ENCODE results near the gene MYCT1. TPM values are rescaled to one million over a fixed set of nuclear protein-coding genes. Genes with fewer than 3 reads are reported as not detected.

Gene MYCT1
- total RNA-seq, 1 experiment from 2014 or later: not detected

DNA sequence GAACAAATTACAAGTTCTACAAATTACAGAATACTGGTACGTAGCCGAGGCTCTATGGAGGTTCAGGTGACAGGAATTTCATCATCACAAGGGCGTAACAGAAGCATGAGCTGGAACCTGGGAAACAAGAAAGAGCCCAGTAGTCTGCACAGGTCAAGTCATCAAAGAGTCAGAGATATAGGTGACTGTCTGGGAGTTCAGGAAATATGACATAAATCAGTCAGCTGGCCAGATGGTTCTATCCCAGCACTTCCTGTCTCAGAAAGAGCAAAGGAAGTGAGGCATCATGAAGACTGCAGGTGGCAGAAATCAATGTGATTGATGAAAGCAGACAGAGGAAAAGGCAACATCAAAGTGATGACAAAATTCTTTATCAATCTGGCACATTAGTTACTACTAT is 23.3 kb downstream of the MYCT1 start:
- no peak for DNase-seq (ENCODE audit: extremely low read depth, low read depth)

DNA sequence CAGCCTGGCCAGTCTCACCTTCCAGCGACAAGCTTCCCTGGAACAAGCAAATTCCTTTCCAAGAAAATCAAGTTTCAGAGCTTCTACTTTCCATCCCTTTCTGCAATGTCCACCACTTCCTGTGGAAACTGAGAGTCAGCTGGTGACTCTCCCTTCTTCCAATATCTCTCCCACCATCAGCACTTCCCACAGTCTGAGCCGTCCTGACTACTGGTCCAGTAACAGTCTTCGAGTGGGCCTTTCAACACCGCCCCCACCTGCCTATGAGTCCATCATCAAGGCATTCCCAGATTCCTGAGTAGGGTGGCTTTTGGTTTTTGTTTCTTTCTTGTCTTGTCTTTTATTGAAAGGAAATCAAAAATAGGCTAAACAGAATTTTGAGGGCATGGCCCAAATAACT is 24.3 kb downstream of the MYCT1 start:
- no peak for DNase-seq (ENCODE audit: extremely low read depth, low read depth)

DNA sequence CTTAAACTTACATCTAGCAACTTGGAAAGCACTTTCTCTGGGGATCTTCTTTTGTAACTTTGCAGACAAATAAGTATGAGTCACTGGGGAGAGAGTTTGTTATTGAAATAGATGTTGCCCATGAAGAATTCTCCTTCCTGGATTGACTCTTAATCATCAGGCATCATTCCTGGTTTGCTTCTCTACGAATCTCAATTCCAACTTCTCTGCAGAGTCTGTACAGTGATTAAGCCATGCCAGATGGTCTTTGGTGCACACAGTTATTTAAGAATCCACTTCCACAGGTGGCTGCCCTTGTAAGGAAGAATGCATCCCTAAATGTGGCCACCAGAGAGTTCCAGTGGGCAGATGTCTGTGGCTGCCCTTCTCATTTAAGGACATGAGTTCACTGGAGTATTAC is 25.7 kb downstream of the MYCT1 start:
- DNase-seq (ENCODE audit: extremely low read depth, low read depth): no peak

DNA sequence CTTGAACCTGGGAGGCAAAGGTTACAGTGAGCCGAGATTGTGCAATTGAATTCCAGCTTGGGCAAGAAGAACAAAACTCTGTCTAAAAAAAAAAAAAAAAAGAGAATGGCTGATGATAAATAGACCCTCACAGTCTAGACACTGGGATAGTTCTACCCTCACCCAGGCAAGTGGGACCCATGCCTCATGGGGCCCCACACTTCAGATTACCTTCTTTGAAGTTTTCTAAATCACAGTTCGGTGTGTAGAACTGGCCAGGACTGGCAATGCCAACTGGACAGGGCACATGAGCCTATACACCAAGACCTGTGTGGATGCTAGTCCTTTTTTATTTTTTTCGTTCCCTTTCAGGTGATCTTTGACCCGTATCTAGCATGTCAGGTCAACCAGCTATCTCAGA is 28.6 kb downstream of the MYCT1 start:
- no peak for DNase-seq (ENCODE audit: extremely low read depth, low read depth)

DNA sequence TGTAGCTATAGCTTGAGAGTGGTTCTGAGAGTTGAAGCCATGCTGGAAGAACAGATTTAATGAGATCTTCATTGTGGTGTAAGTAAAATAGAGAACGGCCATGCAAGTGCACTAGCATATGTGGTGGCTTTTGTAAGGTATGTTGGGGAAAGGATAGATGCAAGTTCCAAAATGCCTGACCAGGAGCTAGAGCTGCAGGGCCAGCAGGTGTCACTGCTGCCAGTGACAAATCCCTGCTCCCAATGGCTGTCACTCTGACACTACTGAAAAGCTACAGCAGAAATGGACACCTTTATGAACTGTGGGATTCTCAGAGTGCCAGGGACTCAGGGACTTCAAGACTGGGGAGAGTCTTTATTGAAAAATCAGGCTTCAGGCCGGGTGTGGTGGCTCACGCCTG is 29.8 kb downstream of the MYCT1 start:
- no peak for DNase-seq (ENCODE audit: extremely low read depth, low read depth)

DNA sequence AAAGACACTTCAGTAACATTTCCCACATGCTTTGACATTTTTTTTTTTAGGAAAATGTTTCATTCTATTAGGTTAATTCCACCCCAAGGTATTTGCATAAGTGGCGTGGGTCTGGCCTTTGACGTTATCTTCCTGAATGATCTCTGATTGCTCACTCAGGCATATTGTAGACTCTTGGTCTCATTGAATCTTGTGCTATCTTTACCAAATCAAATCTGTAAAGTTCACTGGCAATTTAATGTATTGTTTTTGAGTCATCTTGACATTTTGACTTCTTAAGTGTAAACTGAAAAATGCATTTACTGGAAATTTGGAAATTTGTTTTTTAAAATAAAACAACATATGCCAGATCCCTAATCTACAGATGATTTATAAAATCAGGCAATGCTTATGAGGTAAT is 36.9 kb downstream of the MYCT1 start:
- no peak for DNase-seq (ENCODE audit: extremely low read depth, low read depth)

DNA sequence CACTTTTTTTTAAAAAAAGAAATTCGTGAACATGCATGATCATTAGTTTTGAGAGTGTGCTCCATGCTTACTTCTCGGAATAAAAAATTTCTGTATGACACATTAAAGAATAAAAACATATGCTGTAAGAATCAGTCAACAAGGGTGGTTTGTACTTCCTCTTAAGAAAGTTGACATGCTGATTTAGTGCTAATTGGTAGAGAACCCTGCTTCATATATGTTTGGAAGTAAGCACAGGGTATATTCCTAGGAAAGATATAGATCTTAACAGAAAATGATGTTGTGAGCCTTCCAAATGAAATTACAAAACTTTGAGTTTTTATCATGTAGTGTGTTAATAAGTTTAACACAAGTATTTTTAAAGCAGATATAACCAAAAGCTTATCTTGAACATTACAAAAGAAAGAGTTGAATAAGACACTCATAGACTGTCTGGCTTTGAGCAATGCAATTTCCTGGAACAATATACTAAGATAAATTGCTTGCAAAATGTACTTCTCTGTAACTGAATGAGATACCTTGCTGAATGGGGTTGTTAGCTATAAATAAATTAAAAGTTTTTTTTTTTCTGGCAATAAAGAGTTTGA is 39.1 kb downstream of the MYCT1 start:
- no peak for DNase-seq (ENCODE audit: extremely low read depth, low read depth)

DNA sequence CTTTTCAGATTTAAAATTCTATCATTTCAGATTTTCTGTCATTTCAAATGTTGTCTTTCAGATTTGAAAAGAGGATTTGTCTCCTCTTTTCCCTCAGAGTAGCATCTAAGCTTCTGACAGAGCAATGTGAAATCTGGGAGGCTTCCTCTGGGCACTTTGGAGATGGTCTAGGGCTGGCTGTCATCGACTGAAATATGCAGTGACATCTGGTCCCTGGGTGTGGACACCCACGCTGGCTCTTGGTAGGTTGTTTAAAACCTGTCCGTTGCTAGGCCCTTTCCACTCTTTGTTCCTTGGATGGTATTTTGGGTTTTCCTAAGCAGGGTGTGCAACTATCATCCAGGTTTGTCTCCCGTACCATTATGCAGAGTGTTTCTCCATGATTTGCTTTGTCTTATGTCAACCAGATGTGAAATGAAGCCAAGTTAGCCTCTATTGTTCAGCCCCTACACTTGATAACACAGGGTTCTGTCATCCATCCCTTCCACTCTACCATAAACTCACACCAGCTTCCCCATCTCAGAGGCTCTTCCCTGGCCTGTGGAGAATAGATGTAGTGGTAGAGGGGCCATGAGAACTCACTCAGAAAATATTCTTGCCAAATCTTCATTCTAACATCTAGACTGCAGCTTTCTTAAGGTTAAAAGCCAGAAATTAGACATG is 47.9 kb downstream of the MYCT1 start:
- no peak for DNase-seq (ENCODE audit: extremely low read depth, low read depth)

DNA sequence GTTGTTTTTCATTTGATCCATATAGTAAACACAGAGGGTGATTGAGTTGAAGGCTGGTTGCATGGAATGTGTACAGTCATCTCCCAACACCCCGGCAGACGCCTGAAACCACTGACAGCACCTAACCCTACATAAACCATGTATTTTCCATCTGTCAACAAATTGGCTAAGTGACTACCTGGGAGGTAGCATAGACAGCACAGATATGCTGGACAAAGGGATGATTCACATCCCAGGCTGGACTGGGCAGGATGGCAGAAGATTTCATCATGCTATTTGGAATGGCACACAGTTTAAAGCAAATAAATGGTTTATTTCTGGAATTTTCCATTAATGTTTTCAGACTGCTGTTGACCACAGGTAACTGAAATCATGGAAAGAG is 48.5 kb downstream of the MYCT1 start:
- DNase-seq (ENCODE audit: extremely low read depth, low read depth): peak; percentile 17

DNA sequence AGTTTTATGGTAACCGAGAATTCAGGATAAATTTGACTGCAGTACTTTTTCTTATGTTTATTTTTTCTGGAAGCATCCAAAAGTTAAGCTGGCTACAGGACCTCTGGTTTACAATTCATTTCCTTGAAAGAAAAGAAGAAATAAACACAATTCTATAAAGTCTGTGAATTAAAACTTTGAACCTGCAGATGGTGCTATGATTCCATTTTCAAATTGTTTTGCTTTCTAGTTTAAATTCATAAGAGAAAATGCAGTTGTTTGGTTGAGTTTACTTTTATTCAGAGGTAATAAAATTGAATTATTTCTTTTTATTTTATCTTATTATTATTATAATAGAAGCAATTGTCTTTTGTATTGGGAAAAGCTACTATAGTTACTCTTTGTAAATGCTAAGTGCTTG is 51.1 kb downstream of the MYCT1 start:
- DNase-seq (ENCODE audit: extremely low read depth, low read depth): peak; percentile 11

DNA sequence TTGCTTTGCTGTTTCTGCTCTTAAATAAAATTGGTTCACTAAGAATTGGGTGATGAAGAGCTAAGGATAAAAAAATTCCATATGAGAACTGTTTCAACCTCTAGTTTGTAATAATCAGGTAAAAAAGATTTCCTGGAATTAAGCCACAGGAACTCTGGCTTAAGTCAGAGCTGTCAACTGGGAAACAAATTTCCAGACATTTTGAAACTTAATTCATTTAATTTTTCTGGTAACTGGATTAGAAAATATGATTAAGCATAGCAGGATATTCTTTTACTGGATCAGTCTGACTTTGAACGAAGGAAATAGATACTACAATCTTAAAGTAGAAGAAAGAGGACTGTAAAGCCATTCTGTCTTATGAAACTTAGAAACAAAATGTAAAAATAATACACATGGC is 51.6 kb downstream of the MYCT1 start:
- DNase-seq (ENCODE audit: extremely low read depth, low read depth): no peak

DNA sequence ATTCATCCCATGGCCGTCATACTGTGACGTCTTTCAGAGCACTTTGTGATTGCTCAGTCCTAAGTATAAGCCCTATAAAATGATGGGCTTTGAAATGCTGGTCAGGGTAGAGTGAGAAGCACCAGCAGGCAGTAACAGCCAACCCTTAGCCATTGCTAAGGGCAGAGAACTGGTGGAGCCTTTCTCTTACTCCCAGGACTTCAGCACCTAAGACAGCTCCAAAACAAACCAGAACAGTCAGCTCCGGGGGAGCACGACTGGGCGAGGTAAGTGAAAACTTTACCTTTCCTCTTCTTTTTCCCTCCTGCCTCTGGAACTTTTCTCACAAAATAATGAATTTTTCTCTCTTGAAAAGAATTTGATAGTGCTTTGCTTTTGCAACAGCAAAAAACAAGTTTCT is 53.0 kb downstream of the MYCT1 start, which contains the start of gene VIP:
TSS of gene VIP (plus strand) at position 104 of the 400 bp plus-strand sequence. CDS start 1,381 bp downstream, outside the sequence.
- DNase-seq (ENCODE audit: extremely low read depth, low read depth): peak; percentile 32

DNA sequence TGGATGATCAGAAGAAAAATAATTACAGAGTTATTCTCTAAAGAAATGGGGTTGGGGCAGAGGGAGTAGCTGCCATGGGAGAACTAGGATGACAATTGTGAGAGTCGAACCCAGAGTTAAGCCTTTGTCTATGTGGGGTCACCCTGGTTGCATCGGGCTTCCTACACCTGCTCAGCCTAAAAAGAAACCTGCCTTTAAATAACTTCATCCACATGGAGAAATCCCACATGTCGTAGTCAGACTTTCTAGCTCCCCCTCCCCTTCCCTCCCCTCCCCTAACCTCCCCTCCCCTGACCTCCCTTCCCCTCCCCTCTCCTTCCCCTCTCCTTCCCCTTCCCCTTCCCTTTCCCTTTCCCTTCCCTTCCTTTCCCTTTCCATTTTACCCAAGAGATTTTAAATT is 67.6 kb downstream of the MYCT1 start:
- DNase-seq (ENCODE audit: extremely low read depth, low read depth): no peak

DNA sequence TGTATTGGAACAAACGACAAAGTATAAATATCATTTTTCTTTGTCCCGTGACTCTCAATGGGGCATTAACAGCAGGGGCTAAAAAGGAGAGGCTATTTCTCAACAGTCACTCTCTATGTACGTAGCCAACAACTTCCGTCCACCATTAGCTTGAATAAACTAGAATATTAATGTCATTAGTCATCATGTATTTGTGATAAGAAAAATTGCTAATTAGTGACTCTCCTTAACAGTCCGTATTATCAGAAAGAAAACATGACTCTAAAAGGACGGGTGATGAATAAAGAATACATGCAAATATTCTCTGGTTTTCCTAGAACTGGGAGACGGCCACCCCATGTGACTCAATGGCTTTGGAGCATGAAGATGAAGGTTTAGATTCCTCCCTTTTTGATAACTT is 71.5 kb downstream of the MYCT1 start:
- no peak for DNase-seq (ENCODE audit: extremely low read depth, low read depth)

DNA sequence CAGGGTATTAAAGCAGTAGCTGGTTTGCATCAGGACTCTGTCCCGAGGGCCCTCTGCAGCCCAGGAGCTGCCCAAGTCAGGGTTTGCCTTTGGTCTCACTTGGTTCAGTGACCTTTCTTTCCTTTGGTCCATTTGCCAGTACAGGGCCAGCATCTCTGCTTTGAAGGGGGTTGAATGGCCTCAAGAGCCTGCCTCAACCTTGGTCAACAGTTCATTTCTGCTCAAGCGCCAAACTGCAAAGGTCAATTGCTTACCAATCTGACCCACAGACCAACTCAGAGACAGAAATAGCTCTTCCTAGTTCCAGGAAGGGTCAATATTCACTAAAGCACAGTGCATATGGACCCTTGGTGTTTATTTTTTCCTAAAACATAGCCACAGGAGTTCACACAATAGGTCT is 72.3 kb downstream of the MYCT1 start:
- DNase-seq (ENCODE audit: extremely low read depth, low read depth): no peak

DNA sequence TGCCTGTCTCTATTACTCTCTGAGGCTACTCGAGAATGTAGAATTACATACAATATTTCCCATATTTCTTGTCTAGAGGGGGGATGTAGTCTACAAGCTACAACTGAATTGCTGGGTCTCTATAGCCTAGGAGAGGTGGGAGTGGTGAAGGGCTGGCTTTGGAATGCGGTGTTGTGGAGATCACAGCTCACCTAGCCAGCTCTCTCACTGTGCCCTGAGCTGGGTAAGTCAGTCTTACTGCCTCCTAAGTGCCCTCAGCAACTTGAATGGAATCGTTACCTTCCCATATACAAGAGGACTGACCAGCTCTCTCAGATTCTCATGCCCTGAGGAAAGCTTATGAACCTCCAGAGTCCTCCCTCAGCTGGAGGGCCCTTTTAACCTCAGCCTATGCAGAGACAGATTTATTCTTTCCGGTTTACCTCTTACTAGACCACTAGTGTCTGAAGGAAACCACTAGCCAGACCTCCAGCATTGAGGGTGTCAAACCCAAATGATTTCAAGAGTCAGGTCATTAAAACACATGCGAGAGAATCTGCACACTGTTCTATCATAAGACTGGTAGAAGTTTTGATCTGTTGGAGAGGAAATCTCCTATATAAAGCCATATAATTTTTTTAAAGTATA is 73.5 kb downstream of the MYCT1 start:
- DNase-seq (ENCODE audit: extremely low read depth, low read depth): no peak

Other genes with a start within 250 kb of the MYCT1 start
- 32.0 and 34.3 TPM in 2 replicates for gene SYNE1, start 60.5 kb upstream of the MYCT1 start, total RNA-seq (2014; rRNA removed; shearing (Covaris generic))
- not detected in 2 replicates for gene VIP, start 52.9 kb downstream of the MYCT1 start, total RNA-seq (2014; rRNA removed; shearing (Covaris generic))